ENCODE measurements around the gene VPS13D. TPM values are rescaled to one million over a fixed set of nuclear protein-coding genes. Genes with fewer than 3 reads are reported as not detected.

VPS13D gene
- total RNA-seq, 1 experiment from 2014 or later: 9.6 TPM

DNA sequence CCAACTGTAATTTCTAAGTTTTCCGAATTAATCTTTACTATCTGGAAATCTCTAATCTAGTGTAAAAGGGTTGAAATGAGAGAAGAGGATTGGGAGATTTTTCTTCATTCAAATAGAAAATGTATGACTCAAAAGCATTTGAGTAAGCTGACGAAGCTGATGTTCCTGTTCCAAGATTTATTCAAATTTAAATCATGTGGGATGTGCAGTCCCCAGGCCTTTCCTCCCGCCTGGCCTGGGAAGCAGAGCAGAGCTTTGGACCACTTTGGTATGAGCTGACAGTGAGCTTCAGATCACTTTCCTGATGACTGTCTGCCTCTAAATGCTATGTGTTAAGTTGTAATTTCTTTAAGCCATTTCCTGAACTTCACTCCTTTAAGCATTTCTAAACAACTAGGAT lies 196.2 kb downstream of the VPS13D start:
- DNase-seq (ENCODE audit: low spot score): no peak

- DNase-seq (ENCODE audit: low spot score): no peak
Observed at GRCh38 chr1:12428334-12428733, 198.5 kb downstream of the VPS13D start.

- DNase-seq (ENCODE audit: low spot score): no peak
Observed at GRCh38 chr1:12430525-12430924, 200.7 kb downstream of the VPS13D start.

GRCh38 chr1:12432897-12433296 lies 203.1 kb downstream of the VPS13D start:
- no peak for DNase-seq (ENCODE audit: low spot score)

- peak; percentile 64 for DNase-seq (ENCODE audit: low spot score)
Observed at GRCh38 chr1:12433323-12434053, 203.7 kb downstream of the VPS13D start.

- no peak for DNase-seq (ENCODE audit: low spot score)
Observed at GRCh38 chr1:12434174-12434573, 204.3 kb downstream of the VPS13D start.

- no peak for DNase-seq (ENCODE audit: low spot score)
Observed at GRCh38 chr1:12434686-12435085, 204.9 kb downstream of the VPS13D start.

GRCh38 chr1:12435639-12436344 lies 206.0 kb downstream of the VPS13D start:
- DNase-seq (ENCODE audit: low spot score): no peak

DNA sequence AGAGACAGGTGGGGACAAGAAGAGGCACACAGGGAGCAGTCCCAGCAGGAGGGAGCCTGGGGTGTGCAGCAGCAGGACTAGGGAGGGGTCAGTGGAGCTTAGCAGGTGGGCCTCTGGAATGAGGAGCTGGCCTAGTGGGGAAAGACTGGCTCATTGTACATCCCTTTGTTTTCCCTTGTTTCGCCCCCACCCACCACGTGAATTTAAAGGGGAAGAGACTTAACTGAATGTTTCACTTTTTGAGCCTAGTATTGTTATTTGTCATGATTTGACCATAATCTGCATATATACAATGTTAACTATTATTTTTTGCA lies 206.5 kb downstream of the VPS13D start:
- DNase-seq (ENCODE audit: low spot score): no peak

- DNase-seq (ENCODE audit: low spot score): no peak
Observed at GRCh38 chr1:12436817-12437599, 207.2 kb downstream of the VPS13D start.

DNA sequence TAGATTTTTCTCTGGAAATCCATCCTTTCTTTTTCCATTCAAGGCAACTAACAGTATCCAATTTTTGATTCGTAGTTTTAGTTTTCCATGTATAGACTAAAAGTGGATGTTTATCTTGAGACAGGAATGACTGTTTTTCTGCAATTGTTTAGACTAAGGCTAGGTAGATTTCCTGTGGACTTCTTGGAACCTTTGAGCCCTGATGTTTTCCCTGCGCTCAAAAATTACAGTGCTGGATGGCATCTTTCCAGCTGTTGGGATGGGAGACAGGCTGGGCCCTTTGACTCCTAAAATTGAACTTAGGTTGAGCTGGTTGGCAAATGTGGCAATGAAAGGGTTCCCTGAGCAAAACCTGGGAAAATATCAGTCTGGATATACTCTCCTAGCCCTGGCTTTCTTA lies 207.8 kb downstream of the VPS13D start:
- no peak for DNase-seq (ENCODE audit: low spot score)

- no peak for DNase-seq (ENCODE audit: low spot score)
Observed at GRCh38 chr1:12438349-12438924, 208.6 kb downstream of the VPS13D start.

- no peak for DNase-seq (ENCODE audit: low spot score)
Observed at GRCh38 chr1:12439073-12439472, 209.2 kb downstream of the VPS13D start.

GRCh38 chr1:12441414-12442105 lies 211.7 kb downstream of the VPS13D start:
- DNase-seq (ENCODE audit: low spot score): no peak

DNA sequence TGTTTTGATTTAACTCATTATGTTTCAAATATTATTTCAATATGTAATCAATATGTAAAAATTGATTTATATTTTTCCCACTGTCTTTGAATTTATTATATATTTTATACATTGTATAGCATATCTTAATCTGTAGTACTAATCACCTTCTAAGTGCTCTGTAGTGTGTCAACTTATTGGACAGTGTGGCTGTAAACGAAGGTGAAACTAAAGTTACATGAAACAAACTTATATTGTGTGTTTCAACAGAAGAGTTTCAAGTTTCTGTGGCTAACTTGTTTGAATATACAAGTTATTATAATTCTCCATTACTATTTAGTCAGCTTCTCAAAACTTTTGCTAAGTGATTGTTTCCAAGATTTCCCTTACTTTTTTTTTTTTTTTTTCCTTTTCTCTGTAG lies 212.4 kb downstream of the VPS13D start:
- no peak for DNase-seq (ENCODE audit: low spot score)

- DNase-seq (ENCODE audit: low spot score): no peak
Observed at GRCh38 chr1:12443151-12443550, 213.3 kb downstream of the VPS13D start.

DNA sequence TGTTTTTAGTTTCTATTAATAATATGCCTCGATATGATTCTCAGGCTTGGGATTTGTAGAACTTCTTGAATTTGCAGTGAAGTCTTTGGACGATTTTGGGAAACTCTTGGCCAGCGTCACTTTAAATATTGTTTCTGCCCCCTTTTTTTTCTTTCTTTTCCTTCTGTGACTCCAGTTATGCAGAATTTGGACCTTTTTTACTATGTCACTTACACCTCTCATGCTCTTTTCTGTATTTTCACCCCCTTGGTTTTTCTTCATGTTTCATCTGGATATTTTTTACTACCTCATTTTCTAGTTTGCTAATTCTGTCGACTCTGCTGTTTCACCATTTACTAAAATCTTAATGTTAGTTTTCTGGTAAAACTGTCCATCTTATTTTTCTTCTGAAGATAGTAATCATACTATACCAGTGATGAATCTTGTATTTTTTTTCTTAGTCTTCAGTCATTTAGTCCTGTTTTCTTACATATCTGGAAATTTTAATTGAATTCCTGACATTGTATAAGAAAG lies 214.6 kb downstream of the VPS13D start:
- DNase-seq (ENCODE audit: low spot score): no peak

- no peak for DNase-seq (ENCODE audit: low spot score)
Observed at GRCh38 chr1:12445257-12445656, 215.4 kb downstream of the VPS13D start.

DNA sequence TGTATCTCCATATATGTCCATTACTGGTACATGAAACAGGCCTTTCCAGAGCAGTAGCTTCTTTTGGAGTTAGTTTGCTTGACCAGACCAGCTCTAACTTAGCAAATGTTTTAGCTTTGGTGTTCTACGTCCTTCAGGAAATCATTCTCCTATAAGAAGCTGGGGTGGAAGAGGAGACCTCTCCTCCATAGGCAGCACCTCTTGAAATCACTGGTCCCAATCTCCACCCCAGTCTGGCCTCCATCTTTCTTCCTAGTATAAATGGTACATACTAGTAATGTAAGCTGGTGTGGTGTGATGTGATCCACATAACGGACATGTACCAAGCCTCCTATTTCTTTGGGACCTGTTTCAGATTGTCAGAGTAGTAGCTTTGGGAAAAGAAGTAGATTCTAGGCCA lies 216.8 kb downstream of the VPS13D start:
- DNase-seq (ENCODE audit: low spot score): no peak

DNA sequence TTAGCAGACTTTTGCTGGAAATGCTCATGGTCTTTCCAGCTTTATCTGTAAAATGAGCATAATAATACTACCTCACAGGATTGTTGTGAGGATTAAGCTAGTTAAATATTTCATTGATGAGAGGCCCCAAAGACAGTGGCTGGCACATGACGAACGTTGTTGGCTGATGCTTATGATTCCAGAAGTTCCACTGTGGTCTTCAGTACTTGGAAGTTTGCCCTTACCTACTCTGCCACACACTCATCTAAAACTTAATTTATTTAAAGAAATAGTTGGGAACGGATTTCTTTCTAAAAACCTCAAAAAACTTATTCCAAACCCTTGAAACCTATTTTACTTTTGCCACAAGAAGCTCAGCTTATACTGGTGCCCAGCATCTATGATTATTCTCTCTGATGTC lies 217.5 kb downstream of the VPS13D start:
- DNase-seq (ENCODE audit: low spot score): no peak

DNA sequence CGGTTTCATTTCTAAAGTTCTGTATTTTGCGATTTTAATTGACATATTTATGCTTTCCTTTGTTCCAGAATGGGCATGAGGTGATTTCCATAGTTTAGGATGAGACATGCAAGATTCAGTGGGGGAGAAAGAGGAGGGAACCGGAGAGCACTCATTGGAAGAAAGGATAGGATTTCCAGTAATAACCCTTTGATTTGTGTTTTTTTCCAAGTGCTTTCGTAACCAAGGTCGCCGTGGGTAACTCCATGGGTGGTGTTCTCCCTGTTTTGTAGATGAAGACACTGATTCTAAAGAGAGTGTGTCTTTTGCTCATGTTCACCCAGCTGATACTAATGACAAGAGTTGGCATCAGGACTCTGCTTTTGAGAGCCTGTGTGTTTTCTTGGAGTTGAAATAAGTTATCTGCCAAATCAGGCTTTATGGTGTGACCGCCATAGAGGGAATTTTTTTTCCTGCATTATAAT lies 218.1 kb downstream of the VPS13D start:
- no peak for DNase-seq (ENCODE audit: low spot score)
